T-cell (primary cell): Measurements from ENCODE around the gene FHIP1B. TPM values are rescaled to one million over a fixed set of nuclear protein-coding genes. Genes with fewer than 3 reads are reported as not detected.

Experiments
- ATAC-seq, 4 experiments: fragments of 200-7000 bp in 3 of 4; fragments of 150-1000 bp in 1 of 4; cut with Tn5 transposase; replicated peaks in 1 of 4; 1 replicate in 3 of 4; 2 replicates in 1 of 4; pipeline ENCODE4 v1.10.0; 2021; ENCODE audit warnings: moderate library complexity in 3 of 4, mild to moderate bottlenecking in 2 of 4, moderate number of reproducible peaks in 1 of 4
- CTCF ChIA-PET, 2 donors: fragments of 300-600 bp; sonication (Branson Sonifier 250); formaldehyde crosslinking; loops; one replicate each; lab custom pipeline; 2022; ENCODE audit warnings: antibody characterized with exemption in 2 of 2; lab: Charles Lee
- POLR2A ChIA-PET, 2 donors: fragments of 300-600 bp; sonication (Branson Sonifier 250); formaldehyde crosslinking; loops; one replicate each; lab custom pipeline; 2022; ENCODE audit warnings: antibody characterized with exemption in 2 of 2; lab: Charles Lee
- DNase-seq, 35 experiments: peaks; one replicate each; pipeline versions ENCODE4 v3.0.0 to v3.0.0-alpha.2; 2013 to 2023
- H3K27ac ChIP-seq: one replicate; pipeline ENCODE4 v1.5.1; 2013; ENCODE audit warnings: low read length
- H3K27me3 ChIP-seq, 2 experiments: replicated peaks in 1 of 2; 1 replicate in 1 of 2; 2 replicates in 1 of 2; pipeline versions ENCODE4 v1.6.1 to v1.7.0; 2013; ENCODE audit warnings: low read length in 1 of 2, mixed read lengths in 1 of 2; ENCODE audit not compliant: control insufficient read depth in 2 of 2, insufficient read depth in 2 of 2; ENCODE audit errors: extremely low read depth in 1 of 2
- H3K36me3 ChIP-seq, 2 donors: 1 replicate in 1 of 2; 2 replicates in 1 of 2; pipeline versions ENCODE4 v1.6.1 to v1.7.0; 2013; ENCODE audit warnings: low read length in 1 of 2; ENCODE audit not compliant: control insufficient read depth in 2 of 2, insufficient read depth in 1 of 2; ENCODE audit errors: extremely low read depth in 1 of 2
- H3K4me1 ChIP-seq, 2 experiments: 1 replicate in 1 of 2; 2 replicates in 1 of 2; pipeline versions ENCODE4 v1.6.1 to v1.7.0; 2013; ENCODE audit warnings: low read length in 2 of 2, mixed read lengths in 1 of 2; ENCODE audit not compliant: insufficient read depth in 2 of 2, control insufficient read depth in 1 of 2; ENCODE audit errors: extremely low read depth in 1 of 2
- H3K4me3 ChIP-seq, 2 donors: 1 replicate in 1 of 2; 2 replicates in 1 of 2; pipeline versions ENCODE4 v1.5.1 to v1.7.0; 2013; ENCODE audit warnings: mild to moderate bottlenecking in 2 of 2, low read length in 1 of 2, moderate library complexity in 1 of 2; ENCODE audit not compliant: control insufficient read depth in 1 of 2; ENCODE audit errors: extremely low read depth in 1 of 2
- H3K9me3 ChIP-seq: 2 replicates; pipeline ENCODE4 v1.7.0; 2013
- H3K27ac Mint-ChIP-seq, 2 donors: one replicate each; pipeline ENCODE4 v1.8.0; 2020 to 2021; ENCODE audit warnings: mild to moderate bottlenecking in 2 of 2, mixed read lengths in 2 of 2
- H3K27me3 Mint-ChIP-seq, 2 donors: one replicate each; pipeline ENCODE4 v1.8.0; 2021 to 2022; ENCODE audit warnings: mixed read lengths in 2 of 2
- H3K36me3 Mint-ChIP-seq: one replicate; pipeline ENCODE4 v1.8.0; 2021; ENCODE audit warnings: mixed read lengths
- H3K4me1 Mint-ChIP-seq, 3 donors: one replicate each; pipeline ENCODE4 v1.8.0; 2020 to 2022; ENCODE audit warnings: mixed read lengths in 3 of 3, mild to moderate bottlenecking in 1 of 3
- H3K4me3 Mint-ChIP-seq, 3 donors: one replicate each; pipeline ENCODE4 v1.8.0; 2020 to 2022; ENCODE audit warnings: mild to moderate bottlenecking in 3 of 3, mixed read lengths in 3 of 3, moderate library complexity in 3 of 3
- H3K9me3 Mint-ChIP-seq, 3 donors: one replicate each; pipeline ENCODE4 v1.8.0; 2020 to 2022; ENCODE audit warnings: mixed read lengths in 3 of 3
- WGBS: methylation state at CpG from one replicate; pipeline ENCODE4 v1.1.5; 2013; ENCODE audit warnings: missing lambda C conversion rate; ENCODE audit not compliant: insufficient coverage; 5-methylcytosine and 5-hydroxymethylcytosine counted together
- total RNA-seq, 35 experiments: library from RNA in 6 of 35; stranded (reverse) in 6 of 35; fragments of 120-200 nt in 1 of 35; gene quantifications; one replicate each; pipeline versions ENCODE4 v1.2.1 to v1.2.4 and lab custom pipeline; 2013 to 2026

Gene FHIP1B
- total RNA-seq, 5 donors from 2014 or later (not counting 1 experiment from before 2014, with no cell fraction given) = 28.9 to 49.7 (median 45.4) TPM

GRCh38 chr11:6214530-6214929, 19.9 kb downstream of the FHIP1B start:
- ChIA-PET CTCF (no interaction called here), POLR2A (no interaction called here)
- H3K27me3 Mint-ChIP-seq = no peaks in the 10 kb centered on the region
- H3K9me3 Mint-ChIP-seq = no peaks in the 10 kb centered on the region
- Histone ChIP-seq H3K4me3 (no peak overlapping the region), H3K9me3 (no peaks in the 10 kb centered on the region), H3K27ac (no peak overlapping the region), H3K27me3 (no peaks in the 10 kb centered on the region), H3K4me1 (peaks cover 0 to 5% of the 10 kb centered on the region in 2 experiments), H3K36me3 (peaks cover 6 to 93% of the 10 kb centered on the region in 2 donors)
- WGBS = 98% methylated on average over 7 of the region's 10 CpGs
- no peak overlapping the region for H3K4me3 Mint-ChIP-seq
- no peak overlapping the region for H3K27ac Mint-ChIP-seq
- H3K4me1 Mint-ChIP-seq = peaks cover 5 to 6% (median 6%) of the 10 kb centered on the region in 3 donors
- DNase-seq (no peak), ATAC-seq (no peak)
- H3K36me3 Mint-ChIP-seq = peaks cover 51% of the 10 kb centered on the region

- 96% methylated on average over 6 of the region's 9 CpGs for WGBS
- peaks cover 32% of the 10 kb centered on the region for H3K36me3 Mint-ChIP-seq
These were observed 24.0 kb downstream of the FHIP1B start for GRCh38 chr11:6210274-6210955.

GRCh38 chr11:6209801-6210200, 24.6 kb downstream of the FHIP1B start:
- ATAC-seq (no peak), DNase-seq (no peak)
- Mint-ChIP-seq H3K4me1 (peaks cover 5 to 9% (median 5%) of the 10 kb centered on the region in 3 donors), H3K27me3 (no peaks in the 10 kb centered on the region), H3K4me3 (no peak overlapping the region), H3K36me3 (peaks cover 33% of the 10 kb centered on the region), H3K27ac (no peak overlapping the region), H3K9me3 (no peaks in the 10 kb centered on the region)
- Histone ChIP-seq H3K9me3 (no peaks in the 10 kb centered on the region), H3K27me3 (no peaks in the 10 kb centered on the region), H3K4me3 (no peak overlapping the region), H3K27ac (no peak overlapping the region), H3K4me1 (no peaks in the 10 kb centered on the region), H3K36me3 (peaks cover 4 to 57% of the 10 kb centered on the region in 2 donors)
- ChIA-PET CTCF (no interaction called here), POLR2A (no interaction called here)
- WGBS = 96% methylated on average over 12 of the region's 12 CpGs

More at GRCh38 chr11:6210274-6210955, 24.0 kb downstream of the FHIP1B start:
- H3K27ac Mint-ChIP-seq = no peak overlapping the region
- Histone ChIP-seq H3K27me3 (no peaks in the 10 kb centered on the region), H3K27ac (no peak overlapping the region), H3K4me3 (no peak overlapping the region), H3K9me3 (no peaks in the 10 kb centered on the region), H3K36me3 (peaks cover 4 to 63% of the 10 kb centered on the region in 2 donors), H3K4me1 (no peaks in the 10 kb centered on the region)
- no peak for ATAC-seq
- no peak for DNase-seq
- H3K27me3 Mint-ChIP-seq = no peaks in the 10 kb centered on the region
- ChIA-PET POLR2A (no interaction called here), CTCF (no interaction called here)
- H3K4me1 Mint-ChIP-seq = peaks cover 0 to 3% (median 0%) of the 10 kb centered on the region in 3 donors
- H3K9me3 Mint-ChIP-seq = no peaks in the 10 kb centered on the region
- H3K4me3 Mint-ChIP-seq = no peak overlapping the region

GRCh38 chr11:6206456-6207180, 27.8 kb downstream of the FHIP1B start:
- H3K4me1 Mint-ChIP-seq = peaks cover 31 to 34% (median 32%) of the 10 kb centered on the region in 3 donors
- H3K27ac ChIP-seq = no peak overlapping the region
- no peaks in the 10 kb centered on the region for H3K9me3 ChIP-seq
- H3K36me3 Mint-ChIP-seq = peaks cover 33% of the 10 kb centered on the region
- ChIA-PET CTCF (no interaction called here), POLR2A (no interaction called here)
- no peaks in the 10 kb centered on the region for H3K27me3 ChIP-seq
- peaks cover 4 to 27% of the 10 kb centered on the region in 2 donors for H3K36me3 ChIP-seq
- H3K4me1 ChIP-seq = peaks cover 10 to 12% of the 10 kb centered on the region in 2 experiments
- H3K4me3 ChIP-seq = no peak overlapping the region
- no peaks in the 10 kb centered on the region for H3K9me3 Mint-ChIP-seq
- H3K4me3 Mint-ChIP-seq = no peak overlapping the region
- ATAC-seq (no peak), DNase-seq (no peak)
- no peak overlapping the region for H3K27ac Mint-ChIP-seq
- WGBS = 94% methylated on average over 2 of the region's 3 CpGs
- no peaks in the 10 kb centered on the region for H3K27me3 Mint-ChIP-seq

GRCh38 chr11:6205366-6205765, 29.1 kb downstream of the FHIP1B start, which contains the start of gene C11orf42:
Gene C11orf42 (plus strand): TSS chr11:6205557. CDS start chr11:6205616, 59 bp downstream.
- Mint-ChIP-seq H3K27ac (no peak within 1 kb of the TSS), H3K36me3 (peaks cover 25% of the 10 kb centered on the region), H3K4me1 (peaks cover 36 to 40% (median 40%) of the 10 kb centered on the region in 3 donors), H3K9me3 (no peaks in the 10 kb centered on the region), H3K4me3 (no peak within 1 kb of the TSS), H3K27me3 (no peaks in the 10 kb centered on the region)
- no CpG with 5 or more reads among the region's 1 CpG for WGBS
- ATAC-seq = no peak
- no peak within 1 kb of the TSS for H3K4me3 ChIP-seq
- H3K9me3 ChIP-seq = no peaks in the 10 kb centered on the region
- no peaks in the 10 kb centered on the region for H3K27me3 ChIP-seq
- no peak within 1 kb of the TSS for H3K27ac ChIP-seq
- POLR2A ChIA-PET = no interaction called here
- H3K4me1 ChIP-seq = peaks cover 10 to 23% of the 10 kb centered on the region in 2 experiments
- CTCF ChIA-PET = no interaction called here
- DNase-seq = no peak
- H3K36me3 ChIP-seq = peaks cover 4 to 16% of the 10 kb centered on the region in 2 donors

GRCh38 chr11:6204706-6205105, 29.7 kb downstream of the FHIP1B start:
- Mint-ChIP-seq H3K27ac (no peak overlapping the region), H3K27me3 (no peaks in the 10 kb centered on the region), H3K36me3 (peaks cover 22% of the 10 kb centered on the region), H3K9me3 (no peaks in the 10 kb centered on the region), H3K4me1 (peaks cover 36 to 41% (median 40%) of the 10 kb centered on the region in 3 donors), H3K4me3 (no peak overlapping the region)
- H3K4me1 ChIP-seq = peaks cover 10 to 28% of the 10 kb centered on the region in 2 experiments
- 100% methylated on average over 1 of the region's 1 CpG for whole genome bisulfite sequencing
- H3K27ac ChIP-seq = no peak overlapping the region
- no peaks in the 10 kb centered on the region for H3K9me3 ChIP-seq
- H3K27me3 ChIP-seq = no peaks in the 10 kb centered on the region
- CTCF ChIA-PET = no interaction called here
- DNase-seq (no peak), ATAC-seq (no peak)
- POLR2A ChIA-PET = no interaction called here
- peaks cover 4 to 11% of the 10 kb centered on the region in 2 donors for H3K36me3 ChIP-seq
- no peak overlapping the region for H3K4me3 ChIP-seq
